ENCODE data around the gene EPB41L4A. TPM values are rescaled to one million over a fixed set of nuclear protein-coding genes. Genes with fewer than 3 reads are reported as not detected.

EPB41L4A gene
- total and polyA plus RNA-seq, 11 donors = 6.4 to 34.5 (median 16.2) TPM

DNA sequence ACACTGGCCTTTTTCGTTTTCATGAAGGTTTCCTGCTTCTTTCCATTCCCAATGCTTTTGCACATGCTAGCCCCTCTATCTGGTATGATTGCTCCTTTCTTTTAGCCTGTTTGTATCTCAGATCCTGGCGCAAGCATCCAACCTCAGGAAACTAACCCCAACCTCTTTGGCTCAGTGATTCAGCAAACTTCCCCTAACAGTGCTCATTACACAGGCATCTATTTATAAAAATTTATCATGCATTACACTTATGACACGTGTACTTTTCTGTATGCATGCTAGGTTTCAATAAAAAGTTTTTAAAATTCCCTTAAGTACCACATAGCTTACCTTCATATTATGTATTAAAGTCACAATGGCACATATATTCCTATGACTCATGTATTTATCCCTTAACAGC, 218.9 kb downstream of the EPB41L4A start:
- intact Hi-C loops (cut with DNase I) = loop anchor here in 2 of 10 donors (10.0 kb wide), 2 partner anchors 225 to 325 kb away; no protein-coding TSS in a partner anchor

DNA sequence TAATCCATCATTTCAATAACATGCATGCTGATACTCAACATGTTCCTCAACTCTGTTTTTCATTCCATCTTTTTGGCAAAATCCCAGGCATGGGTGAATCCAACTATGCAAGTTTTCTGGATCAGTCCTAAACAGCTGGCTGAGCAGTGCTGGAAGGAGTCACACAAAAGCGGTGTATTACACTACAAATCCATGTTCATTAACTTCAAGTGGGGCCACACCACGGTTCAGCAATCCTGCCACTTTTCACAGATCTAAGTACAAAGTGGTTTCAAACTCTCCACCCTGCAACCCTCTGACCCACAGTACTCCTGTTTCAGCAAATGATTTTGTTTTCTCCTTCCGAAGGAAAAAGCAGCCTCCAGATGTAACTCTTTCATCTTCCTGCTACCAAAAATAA, 222.5 kb downstream of the EPB41L4A start:
- no peak for DNase-seq
- no peak for TF ChIP-seq POLR2A (IDR thresholded peaks at IDR 0.05)
- TF ChIP-seq, protein P1, sequence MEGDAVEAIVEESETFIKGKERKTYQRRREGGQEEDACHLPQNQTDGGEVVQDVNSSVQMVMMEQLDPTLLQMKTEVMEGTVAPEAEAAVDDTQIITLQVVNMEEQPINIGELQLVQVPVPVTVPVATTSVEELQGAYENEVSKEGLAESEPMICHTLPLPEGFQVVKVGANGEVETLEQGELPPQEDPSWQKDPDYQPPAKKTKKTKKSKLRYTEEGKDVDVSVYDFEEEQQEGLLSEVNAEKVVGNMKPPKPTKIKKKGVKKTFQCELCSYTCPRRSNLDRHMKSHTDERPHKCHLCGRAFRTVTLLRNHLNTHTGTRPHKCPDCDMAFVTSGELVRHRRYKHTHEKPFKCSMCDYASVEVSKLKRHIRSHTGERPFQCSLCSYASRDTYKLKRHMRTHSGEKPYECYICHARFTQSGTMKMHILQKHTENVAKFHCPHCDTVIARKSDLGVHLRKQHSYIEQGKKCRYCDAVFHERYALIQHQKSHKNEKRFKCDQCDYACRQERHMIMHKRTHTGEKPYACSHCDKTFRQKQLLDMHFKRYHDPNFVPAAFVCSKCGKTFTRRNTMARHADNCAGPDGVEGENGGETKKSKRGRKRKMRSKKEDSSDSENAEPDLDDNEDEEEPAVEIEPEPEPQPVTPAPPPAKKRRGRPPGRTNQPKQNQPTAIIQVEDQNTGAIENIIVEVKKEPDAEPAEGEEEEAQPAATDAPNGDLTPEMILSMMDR (IDR thresholded peaks at IDR 0.05) = no peak
- Histone ChIP-seq H3K36me3 (peaks cover 0 to 71% (median 31%) of the 10 kb centered on the region in 9 donors), H3K4me3 (no peak overlapping the region), H3K9me3 (no peaks in the 10 kb centered on the region), H3K4me1 (peaks cover 0 to 7% (median 0%) of the 10 kb centered on the region in 12 donors), H3K27ac (no peak overlapping the region), H3K27me3 (no peaks in the 10 kb centered on the region)
- intact Hi-C loops (cut with DNase I) = no loop called here
- no peak for ATAC-seq
- WGBS, 4 donors = 81 to 83% (median 81%) methylated on average over 3 of the region's 3 CpGs

More for the DNA sequence above, 218.9 kb downstream of the EPB41L4A start:
- H3K4me1 ChIP-seq = peaks cover 0 to 7% (median 0%) of the 10 kb centered on the region in 12 donors
- no peak for DNase-seq
- H3K9me3 ChIP-seq = no peaks in the 10 kb centered on the region
- no peak for TF ChIP-seq POLR2A (IDR thresholded peaks at IDR 0.05)
- TF ChIP-seq, protein P1 (IDR thresholded peaks at IDR 0.05) = no peak
- peaks cover 0 to 65% (median 37%) of the 10 kb centered on the region in 9 donors for H3K36me3 ChIP-seq
- peak in 3 of 4 donors; percentile 38 to 45 (median 39) for ATAC-seq
- no peak overlapping the region for H3K4me3 ChIP-seq
- H3K27me3 ChIP-seq = no peaks in the 10 kb centered on the region
- H3K27ac ChIP-seq = no peak overlapping the region
- WGBS, 4 donors = 74 to 82% (median 77%) methylated on average over 3 of the region's 3 CpGs

DNA sequence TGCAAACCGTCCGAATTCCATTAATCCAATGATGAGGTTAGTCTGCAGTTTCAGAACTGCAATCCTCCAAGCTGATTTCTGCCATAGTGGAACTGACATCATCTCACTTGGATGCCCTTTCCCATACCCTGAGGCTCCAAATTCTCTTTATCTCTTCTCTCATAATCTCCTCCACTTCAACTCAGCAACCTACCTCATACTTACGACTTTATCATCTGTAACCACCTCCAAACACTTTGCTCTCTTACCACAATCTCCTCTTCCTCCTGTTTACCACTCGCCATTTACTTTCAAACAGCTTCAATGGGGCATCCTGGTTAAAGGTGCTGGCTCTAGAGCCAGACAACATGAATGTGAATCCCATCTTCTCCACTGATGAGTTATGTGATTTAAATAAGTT, 223.2 kb downstream of the EPB41L4A start:
- Histone ChIP-seq H3K4me1 (peaks cover 0 to 7% (median 0%) of the 10 kb centered on the region in 12 donors), H3K9me3 (no peaks in the 10 kb centered on the region), H3K27ac (no peak overlapping the region), H3K27me3 (no peaks in the 10 kb centered on the region), H3K4me3 (no peak overlapping the region), H3K36me3 (peaks cover 0 to 67% (median 29%) of the 10 kb centered on the region in 9 donors)
- ATAC-seq (no peak), DNase-seq (no peak)
- TF ChIP-seq POLR2A (IDR thresholded peaks at IDR 0.05) = no peak
- TF ChIP-seq, protein P1 (IDR thresholded peaks at IDR 0.05) = no peak
- intact Hi-C loops (cut with DNase I) = no loop called here
- 74 to 80% (median 77%) methylated on average over 4 of the region's 4 CpGs for WGBS, 4 donors

DNA sequence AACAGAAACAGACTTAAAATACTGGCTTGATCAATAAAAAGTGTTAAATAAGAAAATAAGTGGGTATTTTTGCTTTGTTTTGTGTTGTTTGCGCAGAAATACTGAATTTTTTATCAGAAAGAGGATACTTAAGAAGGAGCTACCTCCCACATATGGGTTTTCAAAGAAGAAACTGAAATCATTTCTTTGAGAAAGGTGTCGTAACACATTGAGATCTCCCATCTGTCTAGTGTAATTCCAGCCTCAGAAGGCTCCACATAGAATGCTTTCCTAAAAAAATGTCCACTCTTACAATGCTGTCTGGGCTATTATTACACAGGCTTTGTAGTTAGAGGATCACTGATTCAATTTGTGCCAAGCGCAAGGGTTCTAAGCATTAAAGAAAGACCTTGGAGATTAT, 226.2 kb downstream of the EPB41L4A start:
- Histone ChIP-seq H3K4me3 (no peak overlapping the region), H3K9me3 (no peaks in the 10 kb centered on the region), H3K27ac (no peak overlapping the region), H3K27me3 (no peaks in the 10 kb centered on the region), H3K36me3 (peaks cover 0 to 56% (median 25%) of the 10 kb centered on the region in 9 donors), H3K4me1 (no peaks in the 10 kb centered on the region)
- TF ChIP-seq POLR2A (IDR thresholded peaks at IDR 0.05) = no peak
- TF ChIP-seq, protein P1 (IDR thresholded peaks at IDR 0.05) = no peak
- ATAC-seq (no peak), DNase-seq (no peak)
- intact Hi-C loops (cut with DNase I) = no loop called here
- WGBS, 4 donors = 92 to 97% (median 95%) methylated on average over 3 of the region's 3 CpGs
